ENCODE data around the gene PTPRCAP. TPM values are rescaled to one million over a fixed set of nuclear protein-coding genes. Genes with fewer than 3 reads are reported as not detected.

The PTPRCAP gene
- total and polyA plus RNA-seq, 9 of the 15 experiments (the other 6 are each of a cell fraction or from before 2014, with no cell fraction given): 0.22 to 2.0 (median 1.1) TPM; not detected in 4

DNA sequence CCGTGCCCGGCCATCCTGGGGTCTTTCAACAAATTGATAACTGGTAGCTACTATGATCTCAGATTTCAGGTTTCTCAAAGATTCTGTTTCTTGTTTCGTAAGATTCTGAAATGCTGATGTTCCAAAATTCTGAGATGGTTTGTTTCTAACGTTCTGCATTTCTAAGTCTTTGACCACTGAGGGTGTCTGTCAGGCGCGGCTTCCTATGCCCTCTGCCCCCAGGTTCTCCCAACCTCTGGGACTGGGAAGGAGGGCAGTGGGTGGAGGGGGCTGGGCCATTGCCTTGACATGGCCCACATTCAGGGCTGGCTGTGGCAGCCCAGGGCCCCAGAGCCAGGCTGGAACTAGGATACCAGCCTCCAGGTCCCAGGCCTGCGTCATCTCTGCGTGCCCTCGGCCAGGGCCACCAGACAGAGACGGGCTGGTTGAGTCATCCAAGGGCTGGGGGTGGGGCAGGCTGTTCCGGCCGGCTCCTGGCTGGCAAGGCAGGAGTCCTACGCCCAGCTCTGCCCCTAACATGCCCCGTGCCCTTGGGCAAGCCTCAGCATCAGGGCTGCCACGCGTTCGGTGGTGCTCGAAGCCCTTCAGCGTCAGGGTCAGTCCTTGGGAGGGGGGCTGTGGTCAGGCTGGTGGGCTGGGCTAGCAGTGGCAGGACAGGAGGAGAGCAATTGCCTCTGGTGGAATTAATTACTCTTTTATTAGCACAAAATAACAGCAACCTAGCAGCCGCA, 26.4 kb upstream of the PTPRCAP start (continued):
- TF ChIP-seq, protein P1, sequence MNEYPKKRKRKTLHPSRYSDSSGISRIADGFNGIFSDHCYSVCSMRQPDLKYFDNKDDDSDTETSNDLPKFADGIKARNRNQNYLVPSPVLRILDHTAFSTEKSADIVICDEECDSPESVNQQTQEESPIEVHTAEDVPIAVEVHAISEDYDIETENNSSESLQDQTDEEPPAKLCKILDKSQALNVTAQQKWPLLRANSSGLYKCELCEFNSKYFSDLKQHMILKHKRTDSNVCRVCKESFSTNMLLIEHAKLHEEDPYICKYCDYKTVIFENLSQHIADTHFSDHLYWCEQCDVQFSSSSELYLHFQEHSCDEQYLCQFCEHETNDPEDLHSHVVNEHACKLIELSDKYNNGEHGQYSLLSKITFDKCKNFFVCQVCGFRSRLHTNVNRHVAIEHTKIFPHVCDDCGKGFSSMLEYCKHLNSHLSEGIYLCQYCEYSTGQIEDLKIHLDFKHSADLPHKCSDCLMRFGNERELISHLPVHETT (CRISPR knock-in tag; conservative IDR thresholded peaks at IDR 0.05 in 1 of 2, IDR thresholded peaks at IDR 0.05 in 1 of 2): peak in 1 of 2 experiments; percentile 10; a peak in 1 of 4 replicates
- TF ChIP-seq, protein P2, sequence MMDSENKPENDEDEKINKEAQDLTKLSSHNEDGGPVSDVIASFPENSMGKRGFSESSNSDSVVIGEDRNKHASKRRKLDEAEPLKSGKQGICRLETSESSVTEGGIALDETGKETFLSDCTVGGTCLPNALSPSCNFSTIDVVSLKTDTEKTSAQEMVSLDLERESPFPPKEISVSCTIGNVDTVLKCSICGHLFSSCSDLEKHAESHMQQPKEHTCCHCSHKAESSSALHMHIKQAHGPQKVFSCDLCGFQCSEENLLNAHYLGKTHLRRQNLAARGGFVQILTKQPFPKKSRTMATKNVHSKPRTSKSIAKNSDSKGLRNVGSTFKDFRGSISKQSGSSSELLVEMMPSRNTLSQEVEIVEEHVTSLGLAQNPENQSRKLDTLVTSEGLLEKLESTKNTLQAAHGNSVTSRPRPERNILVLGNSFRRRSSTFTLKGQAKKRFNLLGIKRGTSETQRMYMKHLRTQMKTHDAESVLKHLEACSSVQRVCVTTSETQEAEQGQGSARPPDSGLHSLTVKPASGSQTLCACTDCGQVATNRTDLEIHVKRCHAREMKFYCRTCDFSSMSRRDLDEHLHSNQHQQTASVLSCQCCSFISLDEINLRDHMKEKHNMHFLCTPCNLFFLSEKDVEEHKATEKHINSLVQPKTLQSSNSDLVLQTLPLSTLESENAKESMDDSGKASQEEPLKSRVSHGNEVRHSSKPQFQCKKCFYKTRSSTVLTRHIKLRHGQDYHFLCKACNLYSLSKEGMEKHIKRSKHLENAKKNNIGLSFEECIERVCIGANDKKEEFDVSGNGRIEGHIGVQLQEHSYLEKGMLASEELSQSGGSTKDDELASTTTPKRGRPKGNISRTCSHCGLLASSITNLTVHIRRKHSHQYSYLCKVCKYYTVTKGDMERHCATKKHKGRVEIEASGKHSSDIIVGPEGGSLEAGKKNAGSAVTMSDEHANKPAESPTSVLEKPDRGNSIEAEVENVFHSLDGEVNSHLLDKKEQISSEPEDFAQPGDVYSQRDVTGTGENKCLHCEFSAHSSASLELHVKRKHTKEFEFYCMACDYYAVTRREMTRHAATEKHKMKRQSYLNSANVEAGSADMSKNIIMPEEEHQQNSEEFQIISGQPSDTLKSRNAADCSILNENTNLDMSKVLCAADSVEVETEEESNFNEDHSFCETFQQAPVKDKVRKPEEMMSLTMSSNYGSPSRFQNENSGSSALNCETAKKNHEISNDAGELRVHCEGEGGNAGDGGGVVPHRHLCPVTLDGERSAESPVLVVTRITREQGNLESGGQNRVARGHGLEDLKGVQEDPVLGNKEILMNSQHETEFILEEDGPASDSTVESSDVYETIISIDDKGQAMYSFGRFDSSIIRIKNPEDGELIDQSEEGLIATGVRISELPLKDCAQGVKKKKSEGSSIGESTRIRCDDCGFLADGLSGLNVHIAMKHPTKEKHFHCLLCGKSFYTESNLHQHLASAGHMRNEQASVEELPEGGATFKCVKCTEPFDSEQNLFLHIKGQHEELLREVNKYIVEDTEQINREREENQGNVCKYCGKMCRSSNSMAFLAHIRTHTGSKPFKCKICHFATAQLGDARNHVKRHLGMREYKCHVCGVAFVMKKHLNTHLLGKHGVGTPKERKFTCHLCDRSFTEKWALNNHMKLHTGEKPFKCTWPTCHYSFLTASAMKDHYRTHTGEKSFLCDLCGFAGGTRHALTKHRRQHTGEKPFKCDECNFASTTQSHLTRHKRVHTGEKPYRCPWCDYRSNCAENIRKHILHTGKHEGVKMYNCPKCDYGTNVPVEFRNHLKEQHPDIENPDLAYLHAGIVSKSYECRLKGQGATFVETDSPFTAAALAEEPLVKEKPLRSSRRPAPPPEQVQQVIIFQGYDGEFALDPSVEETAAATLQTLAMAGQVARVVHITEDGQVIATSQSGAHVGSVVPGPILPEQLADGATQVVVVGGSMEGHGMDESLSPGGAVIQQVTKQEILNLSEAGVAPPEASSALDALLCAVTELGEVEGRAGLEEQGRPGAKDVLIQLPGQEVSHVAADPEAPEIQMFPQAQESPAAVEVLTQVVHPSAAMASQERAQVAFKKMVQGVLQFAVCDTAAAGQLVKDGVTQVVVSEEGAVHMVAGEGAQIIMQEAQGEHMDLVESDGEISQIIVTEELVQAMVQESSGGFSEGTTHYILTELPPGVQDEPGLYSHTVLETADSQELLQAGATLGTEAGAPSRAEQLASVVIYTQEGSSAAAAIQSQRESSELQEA (IDR thresholded peaks at IDR 0.05; ENCODE audit: low read depth): 0 out of 2 replicates have a peak, but pooled peaks have one; percentile 26
- no peak for TF ChIP-seq CBX5 (IDR thresholded peaks at IDR 0.05; ENCODE audit: borderline replicate concordance, low read depth)
- TF ChIP-seq, protein P3, sequence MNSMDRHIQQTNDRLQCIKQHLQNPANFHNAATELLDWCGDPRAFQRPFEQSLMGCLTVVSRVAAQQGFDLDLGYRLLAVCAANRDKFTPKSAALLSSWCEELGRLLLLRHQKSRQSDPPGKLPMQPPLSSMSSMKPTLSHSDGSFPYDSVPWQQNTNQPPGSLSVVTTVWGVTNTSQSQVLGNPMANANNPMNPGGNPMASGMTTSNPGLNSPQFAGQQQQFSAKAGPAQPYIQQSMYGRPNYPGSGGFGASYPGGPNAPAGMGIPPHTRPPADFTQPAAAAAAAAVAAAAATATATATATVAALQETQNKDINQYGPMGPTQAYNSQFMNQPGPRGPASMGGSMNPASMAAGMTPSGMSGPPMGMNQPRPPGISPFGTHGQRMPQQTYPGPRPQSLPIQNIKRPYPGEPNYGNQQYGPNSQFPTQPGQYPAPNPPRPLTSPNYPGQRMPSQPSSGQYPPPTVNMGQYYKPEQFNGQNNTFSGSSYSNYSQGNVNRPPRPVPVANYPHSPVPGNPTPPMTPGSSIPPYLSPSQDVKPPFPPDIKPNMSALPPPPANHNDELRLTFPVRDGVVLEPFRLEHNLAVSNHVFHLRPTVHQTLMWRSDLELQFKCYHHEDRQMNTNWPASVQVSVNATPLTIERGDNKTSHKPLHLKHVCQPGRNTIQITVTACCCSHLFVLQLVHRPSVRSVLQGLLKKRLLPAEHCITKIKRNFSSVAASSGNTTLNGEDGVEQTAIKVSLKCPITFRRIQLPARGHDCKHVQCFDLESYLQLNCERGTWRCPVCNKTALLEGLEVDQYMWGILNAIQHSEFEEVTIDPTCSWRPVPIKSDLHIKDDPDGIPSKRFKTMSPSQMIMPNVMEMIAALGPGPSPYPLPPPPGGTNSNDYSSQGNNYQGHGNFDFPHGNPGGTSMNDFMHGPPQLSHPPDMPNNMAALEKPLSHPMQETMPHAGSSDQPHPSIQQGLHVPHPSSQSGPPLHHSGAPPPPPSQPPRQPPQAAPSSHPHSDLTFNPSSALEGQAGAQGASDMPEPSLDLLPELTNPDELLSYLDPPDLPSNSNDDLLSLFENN (IDR thresholded peaks at IDR 0.05; ENCODE audit: low read depth in 2 of 2, low read length in 2 of 2): 0 out of 4 replicates have a peak, but pooled peaks of 1 of the 2 experiments have one; percentile 11
- 0 out of 2 replicates have a peak, but pooled peaks have one; percentile 22 for TF ChIP-seq ZNF830 (CRISPR knock-in tag; IDR thresholded peaks at IDR 0.05)
- TF ChIP-seq ZNF324 (CRISPR knock-in tag; IDR thresholded peaks at IDR 0.05): 0 out of 2 replicates have a peak, but pooled peaks have one; percentile 16
- peak; percentile 97 for TF ChIP-seq FOSL1 (tag; conservative IDR thresholded peaks at IDR 0.05)
- TF ChIP-seq, protein P4, sequence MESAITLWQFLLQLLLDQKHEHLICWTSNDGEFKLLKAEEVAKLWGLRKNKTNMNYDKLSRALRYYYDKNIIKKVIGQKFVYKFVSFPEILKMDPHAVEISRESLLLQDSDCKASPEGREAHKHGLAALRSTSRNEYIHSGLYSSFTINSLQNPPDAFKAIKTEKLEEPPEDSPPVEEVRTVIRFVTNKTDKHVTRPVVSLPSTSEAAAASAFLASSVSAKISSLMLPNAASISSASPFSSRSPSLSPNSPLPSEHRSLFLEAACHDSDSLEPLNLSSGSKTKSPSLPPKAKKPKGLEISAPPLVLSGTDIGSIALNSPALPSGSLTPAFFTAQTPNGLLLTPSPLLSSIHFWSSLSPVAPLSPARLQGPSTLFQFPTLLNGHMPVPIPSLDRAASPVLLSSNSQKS (CRISPR knock-in tag; IDR thresholded peaks at IDR 0.05): no peak
- no peak for TF ChIP-seq NFIX (CRISPR knock-in tag; IDR thresholded peaks at IDR 0.05; ENCODE audit: low read depth)
